ENCODE measurements around the gene CTAG1A.

- TF ChIP-seq CTCF (IDR thresholded peaks at IDR 0.05; ENCODE audit: low read depth, low read length, poor library complexity, severe bottlenecking) = no peak
- no peak for TF ChIP-seq EZH2phosphoT487 (IDR thresholded peaks at IDR 0.05; ENCODE audit: borderline replicate concordance, low read length)
Measured at GRCh38 chrX:154549766-154550165, 35.2 kb upstream of the CTAG1A start.
